Raji (cell line): ENCODE measurements around the gene MYBPC2.

Source experiments
- POLR2A ChIP-seq: IDR thresholded peaks from 2 replicates; pipeline ENCODE4 v1.6.1; 2011; ENCODE audit warnings: low read depth, low read length, control low read depth; ENCODE audit not compliant: insufficient read depth

The MYBPC2 gene

GRCh38 chr19:50432221-50433028 is at the start of gene MYBPC2:
Gene MYBPC2, plus strand, starts transcription at chr19:50432892. Its CDS starts 62 bp downstream, at chr19:50432954.
- no peak for TF ChIP-seq POLR2A

- TF ChIP-seq POLR2A: no peak
Observed at GRCh38 chr19:50383001-50383851, 49.5 kb upstream of the MYBPC2 start.

- peak; percentile 80 for TF ChIP-seq POLR2A
Observed at GRCh38 chr19:50383852-50384684, 48.6 kb upstream of the MYBPC2 start, which contains the start of gene POLD1. Gene POLD1, plus strand, starts transcription at chr19:50384347. Its CDS starts 14,505 bp downstream, at chr19:50398852.

- TF ChIP-seq POLR2A: no peak; the same call in 1 of the 2 replicates
Observed at GRCh38 chr19:50384685-50385535, 47.8 kb upstream of the MYBPC2 start.

- no peak for TF ChIP-seq POLR2A
Observed at GRCh38 chr19:50387176-50387867, 45.4 kb upstream of the MYBPC2 start.

GRCh38 chr19:50387868-50388245 is 44.8 kb upstream of the MYBPC2 start:
- no peak for TF ChIP-seq POLR2A

- TF ChIP-seq POLR2A: no peak
Observed at GRCh38 chr19:50392759-50393158, 39.9 kb upstream of the MYBPC2 start.

GRCh38 chr19:50393589-50393988 is 39.1 kb upstream of the MYBPC2 start:
- no peak for TF ChIP-seq POLR2A

GRCh38 chr19:50394017-50394416 is 38.7 kb upstream of the MYBPC2 start:
- TF ChIP-seq POLR2A: no peak

GRCh38 chr19:50398675-50399367 is 33.9 kb upstream of the MYBPC2 start:
- no peak for TF ChIP-seq POLR2A

GRCh38 chr19:50399368-50399745 is 33.3 kb upstream of the MYBPC2 start:
- TF ChIP-seq POLR2A: no peak

GRCh38 chr19:50401605-50402450 is 30.9 kb upstream of the MYBPC2 start:
- no peak for TF ChIP-seq POLR2A
